ENCODE measurements around the gene MYCL.

GRCh38 chr1:39852214-39852791, 49.4 kb downstream of the MYCL start:
- TF ChIP-seq EP300 (IDR thresholded peaks at IDR 0.05; ENCODE audit: low read depth in 2 of 2, low read length in 2 of 2) (peak in 1 of 2 experiments; percentile 68; a peak in 1 of 4 replicates), EP300 (CRISPR knock-in tag; IDR thresholded peaks at IDR 0.05; ENCODE audit: borderline replicate concordance) (no peak), ASH2L (IDR thresholded peaks at IDR 0.05; ENCODE audit: insufficient read length, low read depth, low read length) (no peak), RELA (CRISPR knock-in tag; IDR thresholded peaks at IDR 0.05) (no peak), GTF2F1 (IDR thresholded peaks at IDR 0.05; ENCODE audit: low read length) (no peak), CEBPB (IDR thresholded peaks at IDR 0.05; ENCODE audit: borderline replicate concordance, low read depth, low read length) (peak; percentile 95), NR2F1 (CRISPR knock-in tag; IDR thresholded peaks at IDR 0.05) (no peak), POGK (CRISPR knock-in tag; conservative IDR thresholded peaks at IDR 0.05) (no peak), SMC3 (IDR thresholded peaks at IDR 0.05; ENCODE audit: low read length) (no peak), TFAP4 (IDR thresholded peaks at IDR 0.05; ENCODE audit: borderline replicate concordance, low read depth) (0 out of 2 replicates have a peak, but pooled peaks have one; percentile 24)
